Measurements from ENCODE around the gene ZNF749. TPM values are rescaled to one million over a fixed set of nuclear protein-coding genes. Genes with fewer than 3 reads are reported as not detected.

ZNF749 gene
- 10 to 100 TPM; 10.3 to 12.2 TPM for total RNA-seq
- polyA plus RNA-seq (ENCODE audit: insufficient read length in 6 of 6) = 10 to 100 TPM; 11.1 to 15.1 (median 13.1) TPM
- long read RNA-seq, donor 1, partial matches to known transcripts = 0 of 4 reads
- long read RNA-seq, donor 1, other reads (novel, unspliced or antisense) = 0 of 4 reads
- long read RNA-seq, donor 2, partial matches to known transcripts = 0 of 3 reads
- long read RNA-seq, donor 2, other reads (novel, unspliced or antisense) = 0 of 3 reads
- long read RNA-seq, donor 3 = 0 reads
- long read RNA-seq, donor 4, partial matches to known transcripts = 0 of 8 reads
- long read RNA-seq, donor 4, other reads (novel, unspliced or antisense) = 5 of 8 reads
- long read RNA-seq, donor 5, transcript ZNF749-203 (2 exons, 677 nt) = major isoform, 6 of 7 reads
- long read RNA-seq, donor 5, partial matches to known transcripts = 0 of 7 reads
- long read RNA-seq, donor 5, other reads (novel, unspliced or antisense) = 0 of 7 reads
- long read RNA-seq, donor 6, partial matches to known transcripts = 0 of 3 reads
- long read RNA-seq, donor 6, other reads (novel, unspliced or antisense) = 0 of 3 reads
- long read RNA-seq, donor 7, partial matches to known transcripts = 0 of 3 reads
- long read RNA-seq, donor 7, other reads (novel, unspliced or antisense) = 0 of 3 reads
- long read RNA-seq, donor 8, partial matches to known transcripts = 0 of 1 reads
- long read RNA-seq, donor 8, other reads (novel, unspliced or antisense) = 0 of 1 reads
- long read RNA-seq, donor 9 = 0 reads
- long read RNA-seq, donor 10, transcript ZNF749-203 (2 exons, 677 nt) = major isoform, 5 of 8 reads
- long read RNA-seq, donor 10, partial matches to known transcripts = 0 of 8 reads
- long read RNA-seq, donor 10, other reads (novel, unspliced or antisense) = 3 of 8 reads
- long read RNA-seq, donor 11 = 0 reads
- long read RNA-seq, donor 12, transcript ZNF749-203 (2 exons, 677 nt) = major isoform, 5 of 5 reads
- long read RNA-seq, donor 12, partial matches to known transcripts = 0 of 5 reads
- long read RNA-seq, donor 12, other reads (novel, unspliced or antisense) = 0 of 5 reads

DNA sequence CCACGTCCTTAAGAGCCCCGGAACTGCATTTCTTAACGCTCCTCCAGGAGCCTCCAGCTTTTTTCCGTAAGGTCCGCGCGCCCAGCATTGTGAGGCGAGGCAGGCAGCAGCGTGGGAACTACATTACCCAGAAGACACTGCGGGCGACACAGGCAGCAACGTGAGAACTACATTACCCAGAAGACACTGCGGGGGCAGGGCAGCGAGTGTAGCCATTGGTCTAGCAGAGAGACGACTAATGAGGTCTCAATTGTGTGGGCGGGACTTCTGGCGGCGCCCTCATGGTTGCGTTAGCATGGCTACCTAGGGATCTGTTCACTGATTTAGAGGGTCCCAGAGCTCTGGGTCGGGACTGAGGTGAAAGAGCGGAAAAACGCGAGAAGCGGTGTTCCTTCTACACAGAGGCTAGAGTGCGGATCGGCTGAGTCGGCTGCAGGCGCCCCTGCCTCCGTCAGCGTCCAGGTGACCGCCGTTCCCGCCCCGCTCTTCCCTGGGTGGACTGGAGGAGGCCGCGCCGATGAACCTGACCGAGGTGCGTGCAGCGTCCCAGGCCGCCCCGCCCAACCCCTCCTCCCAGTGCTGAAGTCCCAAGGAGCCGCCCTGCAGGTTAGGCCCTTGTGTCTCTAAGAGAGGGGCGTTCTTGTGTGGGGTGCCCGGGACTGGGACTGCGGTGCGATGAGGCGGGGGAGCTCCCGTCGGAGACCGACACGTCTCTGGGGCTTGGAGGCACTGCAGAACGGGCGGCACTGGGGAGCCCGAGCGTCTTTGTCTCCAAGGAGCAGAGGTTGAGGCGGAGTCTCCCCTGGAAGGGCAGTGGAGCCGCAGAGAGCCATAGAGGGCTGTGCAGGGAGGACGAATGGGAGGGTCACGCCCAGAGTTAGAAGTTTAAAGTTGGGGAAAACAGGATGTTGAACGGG is at the start of gene ZNF749:
Gene ZNF749, plus strand, starts transcription at position 264 of the 917 bp plus-strand sequence. Its CDS starts 254 bp downstream, at position 518.
- peaks cover 9 to 21% of the 10 kb centered on the region in 2 donors for H3K4me1 ChIP-seq
- peaks cover 0 to 4% of the 10 kb centered on the region in 2 donors for H3K9me3 ChIP-seq
- peak within 1 kb of the TSS; percentile 45 to 61 for H3K27ac ChIP-seq
- peaks cover 0 to 15% of the 10 kb centered on the region in 2 donors for H3K36me3 ChIP-seq
- intact Hi-C loops (cut with DNase I) = no loop called here
- H3K4me3 ChIP-seq = peak within 1 kb of the TSS; percentile 92 to 93
- no peaks in the 10 kb centered on the region for H3K27me3 ChIP-seq
- peak; percentile 93 to 98 (median 98) for DNase-seq
- ATAC-seq = peak; percentile 100
- TF ChIP-seq, protein P1, sequence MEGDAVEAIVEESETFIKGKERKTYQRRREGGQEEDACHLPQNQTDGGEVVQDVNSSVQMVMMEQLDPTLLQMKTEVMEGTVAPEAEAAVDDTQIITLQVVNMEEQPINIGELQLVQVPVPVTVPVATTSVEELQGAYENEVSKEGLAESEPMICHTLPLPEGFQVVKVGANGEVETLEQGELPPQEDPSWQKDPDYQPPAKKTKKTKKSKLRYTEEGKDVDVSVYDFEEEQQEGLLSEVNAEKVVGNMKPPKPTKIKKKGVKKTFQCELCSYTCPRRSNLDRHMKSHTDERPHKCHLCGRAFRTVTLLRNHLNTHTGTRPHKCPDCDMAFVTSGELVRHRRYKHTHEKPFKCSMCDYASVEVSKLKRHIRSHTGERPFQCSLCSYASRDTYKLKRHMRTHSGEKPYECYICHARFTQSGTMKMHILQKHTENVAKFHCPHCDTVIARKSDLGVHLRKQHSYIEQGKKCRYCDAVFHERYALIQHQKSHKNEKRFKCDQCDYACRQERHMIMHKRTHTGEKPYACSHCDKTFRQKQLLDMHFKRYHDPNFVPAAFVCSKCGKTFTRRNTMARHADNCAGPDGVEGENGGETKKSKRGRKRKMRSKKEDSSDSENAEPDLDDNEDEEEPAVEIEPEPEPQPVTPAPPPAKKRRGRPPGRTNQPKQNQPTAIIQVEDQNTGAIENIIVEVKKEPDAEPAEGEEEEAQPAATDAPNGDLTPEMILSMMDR (IDR thresholded peaks at IDR 0.05) = no peak

- no peak for ATAC-seq
- intact Hi-C loops (cut with DNase I) = no loop called here
- no peak for DNase-seq
- peaks cover 0 to 4% of the 10 kb centered on the region in 2 donors for H3K9me3 ChIP-seq
- H3K27ac ChIP-seq = peak overlapping the region; percentile 84 to 85
- no peaks in the 10 kb centered on the region for H3K27me3 ChIP-seq
- TF ChIP-seq, protein P1 (IDR thresholded peaks at IDR 0.05) = no peak
- peaks cover 0 to 6% of the 10 kb centered on the region in 2 donors for H3K36me3 ChIP-seq
- H3K4me1 ChIP-seq = peaks cover 13 to 20% of the 10 kb centered on the region in 2 donors
- H3K4me3 ChIP-seq = peak overlapping the region; percentile 93 to 97
Observed at GRCh38 chr19:57389194-57389729, 45.9 kb upstream of the ZNF749 start.

DNA sequence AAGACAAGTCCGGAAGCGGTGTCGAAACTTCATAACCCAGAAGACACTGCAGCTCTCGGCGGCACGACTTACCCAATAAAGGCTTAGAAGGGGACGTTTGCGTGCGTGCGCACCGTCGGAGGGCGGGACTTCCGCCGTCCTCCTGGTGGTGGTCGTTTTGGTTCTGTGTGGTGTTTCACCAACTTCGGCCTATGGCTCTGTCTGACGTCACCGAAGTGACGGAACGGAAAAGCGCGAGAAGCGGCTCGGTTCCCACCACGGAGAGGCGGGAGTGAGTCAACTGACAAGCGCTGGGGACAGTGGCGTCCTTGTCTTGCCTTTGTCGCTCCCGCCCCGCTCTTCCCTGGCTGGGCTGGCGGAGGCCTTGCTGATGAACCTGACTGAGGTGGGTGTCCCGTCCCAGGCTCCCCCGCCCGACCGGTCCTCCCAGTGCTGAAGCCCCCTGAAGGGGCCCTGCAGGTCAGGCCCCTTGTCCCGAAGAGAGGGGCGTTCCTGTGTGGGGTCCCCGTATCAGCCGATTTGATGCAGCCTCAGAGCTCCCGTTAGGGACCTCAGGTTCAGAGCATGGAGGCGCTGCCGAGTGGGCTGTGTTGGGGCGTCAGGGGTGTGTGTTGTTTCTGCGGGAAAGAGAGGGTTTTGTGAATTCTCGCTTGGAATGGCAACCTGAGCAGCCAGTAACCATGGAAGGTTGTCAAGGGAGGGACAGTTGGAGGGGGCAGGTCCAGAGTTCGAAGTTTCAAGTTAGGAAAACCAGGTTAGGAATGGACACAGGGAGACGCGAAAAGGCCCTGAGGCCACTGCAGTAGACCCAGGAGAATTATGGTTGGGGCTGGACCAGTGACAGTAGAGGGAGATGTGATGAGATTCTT is 45.2 kb upstream of the ZNF749 start, which contains the start of gene ZNF548:
Gene ZNF548, plus strand, starts transcription at position 125 of the 869 bp plus-strand sequence. Its CDS starts 246 bp downstream, at position 371.
- H3K27ac ChIP-seq = peak within 1 kb of the TSS; percentile 84 to 85

More for the DNA sequence above, 45.2 kb upstream of the ZNF749 start, which contains the start of gene ZNF548:
- H3K4me3 ChIP-seq = peak within 1 kb of the TSS; percentile 93 to 97
- H3K36me3 ChIP-seq = peaks cover 0 to 13% of the 10 kb centered on the region in 2 donors
- DNase-seq = peak; percentile 94 to 99 (median 96)
- ATAC-seq = peak; percentile 99
- H3K9me3 ChIP-seq = peaks cover 0 to 7% of the 10 kb centered on the region in 2 donors
- no peaks in the 10 kb centered on the region for H3K27me3 ChIP-seq
- intact Hi-C loops (cut with DNase I) = no loop called here
- H3K4me1 ChIP-seq = peaks cover 13 to 20% of the 10 kb centered on the region in 2 donors
- TF ChIP-seq, protein P1 (IDR thresholded peaks at IDR 0.05) = no peak

Data from left lung (tissue), 14 donors.